SK-N-SH (cell line): ENCODE results near the gene ESRP2. TPM values are rescaled to one million over a fixed set of nuclear protein-coding genes. Genes with fewer than 3 reads are reported as not detected.

Source experiments
- CTCF ChIA-PET: fragments of 300-600, 350-600 bp; formaldehyde crosslinking; extraction: SDS; loops from one replicate; lab custom pipeline; 2021; lab: Yijun Ruan, JAX
- POLR2A ChIA-PET: fragments of 350-600 bp; sonication (Branson Sonifier 250); formaldehyde crosslinking; extraction: SDS; loops from one replicate; lab custom pipeline; 2020; ENCODE audit warnings: antibody characterized with exemption, inconsistent platforms; lab: Yijun Ruan, JAX
- DNase-seq: peaks from one replicate; pipeline ENCODE4 v3.0.0; 2012
- H2AFZ ChIP-seq: fragments of 200-600 bp; sonication (generic); 2 replicates; pipeline ENCODE4 v1.8.1; 2016; ENCODE audit warnings: antibody characterized with exemption, mild to moderate bottlenecking, low read depth
- H3F3A ChIP-seq: fragments of 200-600 bp; sonication (generic); replicated peaks from 2 replicates; pipeline ENCODE3; 2016; ENCODE audit warnings: antibody characterized with exemption, mild to moderate bottlenecking; ENCODE audit not compliant: insufficient read depth
- H3K27ac ChIP-seq, 2 experiments: fragments of 200-500 bp in 1 of 2; fragments of 200-600 bp in 1 of 2; sonication (Bioruptor generic) in 1 of 2; sonication (generic), shearing (Covaris generic) in 1 of 2; 2 replicates each; pipeline versions ENCODE4 v1.5.1 to v1.6.1; 2014 to 2016; ENCODE audit warnings: low read depth in 2 of 2, inconsistent platforms in 1 of 2, low read length in 1 of 2, mild to moderate bottlenecking in 1 of 2, mixed read lengths in 1 of 2
- H3K27me3 ChIP-seq: fragments of 200-600 bp; sonication (generic), shearing (Covaris generic); 2 replicates; pipeline ENCODE4 v1.6.1; 2016; ENCODE audit warnings: mixed run types; ENCODE audit not compliant: insufficient read depth
- H3K36me3 ChIP-seq, 2 experiments: fragments of 200-500 bp in 1 of 2; fragments of 200-600 bp in 1 of 2; sonication (Bioruptor generic) in 1 of 2; sonication (generic) in 1 of 2; replicated peaks in 1 of 2; 2 replicates each; pipeline versions ENCODE3 to v1.5.1; 2014 to 2016; ENCODE audit warnings: low read length in 1 of 2, mild to moderate bottlenecking in 1 of 2; ENCODE audit not compliant: insufficient read depth in 2 of 2, control insufficient read depth in 1 of 2
- H3K4me1 ChIP-seq, 2 experiments: fragments of 200-500 bp in 1 of 2; fragments of 200-600 bp in 1 of 2; sonication (Bioruptor generic) in 1 of 2; sonication (generic), shearing (Covaris generic) in 1 of 2; 2 replicates each; pipeline versions ENCODE4 v1.5.1 to v1.6.1; 2014 to 2016; ENCODE audit warnings: low read depth in 1 of 2, low read length in 1 of 2, mixed run types in 1 of 2; ENCODE audit not compliant: insufficient read depth in 2 of 2, control insufficient read depth in 1 of 2
- H3K4me2 ChIP-seq: fragments of 200-600 bp; sonication (generic), shearing (Covaris generic); 2 replicates; pipeline ENCODE4 v1.6.1; 2017; ENCODE audit warnings: mixed run types
- H3K4me3 ChIP-seq, 2 experiments: fragments of 200-500 bp in 1 of 2; fragments of 200-600 bp in 1 of 2; sonication (Bioruptor generic) in 1 of 2; sonication (generic), shearing (Covaris generic) in 1 of 2; 2 replicates each; pipeline versions ENCODE4 v1.5.1 to v1.8.1; 2014 to 2016; ENCODE audit warnings: low read depth in 2 of 2, inconsistent platforms in 1 of 2, low read length in 1 of 2, mild to moderate bottlenecking in 1 of 2, mixed read lengths in 1 of 2, moderate library complexity in 1 of 2
- H3K79me2 ChIP-seq: fragments of 200-600 bp; sonication (generic); 2 replicates; pipeline ENCODE4 v1.8.1; 2017; ENCODE audit warnings: mild to moderate bottlenecking; ENCODE audit not compliant: insufficient read depth
- H3K9ac ChIP-seq: fragments of 200-600 bp; sonication (generic); 2 replicates; pipeline ENCODE4 v1.6.1; 2017; ENCODE audit warnings: mixed run types
- H3K9me2 ChIP-seq: fragments of 200-600 bp; sonication (generic); 2 replicates; pipeline ENCODE4 v1.6.1; 2017; ENCODE audit warnings: mixed run types
- H3K9me3 ChIP-seq: fragments of 200-600 bp; sonication (generic); 2 replicates; pipeline ENCODE4 v1.6.1; 2017; ENCODE audit warnings: mixed run types, mild to moderate bottlenecking, moderate library complexity
- H4K20me1 ChIP-seq: fragments of 200-600 bp; sonication (generic); 2 replicates; pipeline ENCODE4 v1.6.1; 2017; ENCODE audit warnings: mild to moderate bottlenecking, mixed run types; ENCODE audit not compliant: insufficient read depth
- ELF1 ChIP-seq: IDR thresholded peaks from 2 replicates; pipeline ENCODE4 v1.4.0; 2012
- EZH2phosphoT487 ChIP-seq: fragments of 200-600 bp; sonication (generic); IDR thresholded peaks from 2 replicates; pipeline ENCODE4 v1.6.1; 2017; ENCODE audit warnings: low read depth, mixed run types, mild to moderate bottlenecking, antibody characterized with exemption, moderate library complexity, borderline replicate concordance
- GABPA ChIP-seq: IDR thresholded peaks from 2 replicates; pipeline ENCODE4 v1.4.0; 2012; ENCODE audit warnings: low read depth, mild to moderate bottlenecking
- JUND ChIP-seq: IDR thresholded peaks from 2 replicates; pipeline ENCODE4 v1.4.0; 2012
- MXI1 ChIP-seq: IDR thresholded peaks from 2 replicates; pipeline ENCODE4 v1.6.1; 2012; ENCODE audit warnings: mild to moderate bottlenecking, low read depth, low read length, improper control_type of control experiment
- NFIC ChIP-seq: IDR thresholded peaks from 2 replicates; pipeline ENCODE4 v1.4.0; 2012; ENCODE audit warnings: borderline replicate concordance
- NRF1 ChIP-seq: IDR thresholded peaks from 2 replicates; pipeline ENCODE4 v1.6.1; 2012; ENCODE audit warnings: low read depth, mild to moderate bottlenecking, low read length
- POLR2AphosphoS5 ChIP-seq: IDR thresholded peaks from 2 replicates; pipeline ENCODE4 v1.6.1; 2012; ENCODE audit warnings: low read depth, low read length
- RAD21 ChIP-seq: IDR thresholded peaks from 2 replicates; pipeline ENCODE4 v1.6.1; 2012; ENCODE audit warnings: mild to moderate bottlenecking, low read length
- RFX5 ChIP-seq: IDR thresholded peaks from 2 replicates; pipeline ENCODE4 v1.6.1; 2012; ENCODE audit warnings: mild to moderate bottlenecking, improper control_type of control experiment, low read length
- RXRA ChIP-seq: IDR thresholded peaks from 2 replicates; pipeline ENCODE4 v1.4.0; 2012; ENCODE audit warnings: low read depth, mild to moderate bottlenecking, borderline replicate concordance
- SMC3 ChIP-seq: IDR thresholded peaks from 2 replicates; pipeline ENCODE4 v1.6.1; 2012; ENCODE audit warnings: low read depth, low read length, improper control_type of control experiment
- TEAD4 ChIP-seq: IDR thresholded peaks from 2 replicates; pipeline ENCODE4 v1.4.0; 2012; ENCODE audit warnings: mild to moderate bottlenecking, borderline replicate concordance; ENCODE audit not compliant: insufficient read depth
- YY1 ChIP-seq: IDR thresholded peaks from 2 replicates; pipeline ENCODE4 v1.4.0; 2012; ENCODE audit warnings: low read depth, mild to moderate bottlenecking
- WGBS: methylation state at CpG from one replicate; pipeline ENCODE4 v1.1.6; 2017; ENCODE audit warnings: low lambda C conversion rate; 5-methylcytosine and 5-hydroxymethylcytosine counted together
- polyA plus RNA-seq, 3 experiments: library from polyadenylated mRNA; depleted of rRNA; stranded (reverse); fragments of >200 nt; gene quantifications; 2 replicates each; pipeline ENCODE4 v1.2.3, GENCODE V29; 2012
- TF ChIP-seq, protein P1 (sequence below): fragments of 200-600 bp; sonication (generic); IDR thresholded peaks from 2 replicates; pipeline ENCODE4 v1.6.1; 2017; ENCODE audit warnings: antibody characterized with exemption, mild to moderate bottlenecking, moderate library complexity
- TF ChIP-seq, protein P2 (sequence below): IDR thresholded peaks from 2 replicates; pipeline ENCODE4; 2012
- TF ChIP-seq, protein P3 (sequence below): IDR thresholded peaks from 2 replicates; pipeline ENCODE4 v1.4.0; 2012; ENCODE audit warnings: low read depth, borderline replicate concordance
- TF ChIP-seq, protein P4 (sequence below): IDR thresholded peaks from 2 replicates; pipeline ENCODE4 v1.6.1; 2012; ENCODE audit warnings: mild to moderate bottlenecking, low read depth, low read length, moderate library complexity

The ESRP2 gene
- polyA plus RNA-seq, 1 of the 3 experiments (the other 2 are of a cell fraction) = 0.07 TPM

DNA sequence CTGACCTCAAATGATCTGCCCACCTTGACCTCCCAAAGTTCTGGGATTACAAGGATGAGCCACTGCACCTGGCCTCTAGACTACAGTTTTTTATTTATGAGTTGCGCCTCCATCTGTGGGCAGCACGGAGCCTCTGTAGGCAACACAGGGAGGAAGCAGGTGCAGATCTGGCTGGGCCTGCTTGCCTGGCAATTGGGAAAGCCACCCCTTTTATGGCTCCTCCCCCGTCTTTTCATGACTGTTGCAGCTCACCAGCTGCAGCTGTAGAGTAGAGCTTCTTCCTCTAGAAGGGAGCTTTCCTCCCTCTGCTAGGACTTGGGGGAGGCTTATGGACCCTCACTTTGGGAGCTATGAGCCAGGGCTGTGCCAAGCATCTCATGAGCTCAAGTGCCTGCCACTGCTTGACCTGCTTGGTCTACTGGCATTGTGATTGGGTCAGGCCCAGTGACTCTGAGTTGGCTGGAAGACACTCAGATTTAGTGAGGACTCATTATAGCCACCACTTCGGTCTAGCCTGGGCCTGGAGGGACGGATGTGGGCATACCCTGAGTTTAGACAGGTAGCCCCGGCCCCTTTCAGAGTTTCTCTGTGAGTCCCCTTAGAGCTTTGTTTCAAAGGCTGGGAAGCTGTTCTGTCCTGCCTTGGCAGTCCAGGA, 21.5 kb upstream of the ESRP2 start:
- peaks cover 17% of the 10 kb centered on the region for H3F3A ChIP-seq
- peak overlapping the region; percentile 12; the same call in 1 of the 2 replicates for H3K4me2 ChIP-seq
- H3K36me3 ChIP-seq = peaks cover 8 to 19% of the 10 kb centered on the region in 2 experiments
- H3K4me1 ChIP-seq = peaks cover 0 to 6% of the 10 kb centered on the region in 2 experiments; a peak in 2 of 4 replicates
- H3K9me3 ChIP-seq = no peaks in the 10 kb centered on the region
- DNase-seq = no peak
- H3K4me3 ChIP-seq = no peak overlapping the region
- no peaks in the 10 kb centered on the region for H3K79me2 ChIP-seq
- no peaks in the 10 kb centered on the region for H4K20me1 ChIP-seq
- peak overlapping the region; percentile 33 for H3K9ac ChIP-seq
- TF ChIP-seq ELF1 = no peak
- no peak for TF ChIP-seq JUND
- TF ChIP-seq, protein P1, sequence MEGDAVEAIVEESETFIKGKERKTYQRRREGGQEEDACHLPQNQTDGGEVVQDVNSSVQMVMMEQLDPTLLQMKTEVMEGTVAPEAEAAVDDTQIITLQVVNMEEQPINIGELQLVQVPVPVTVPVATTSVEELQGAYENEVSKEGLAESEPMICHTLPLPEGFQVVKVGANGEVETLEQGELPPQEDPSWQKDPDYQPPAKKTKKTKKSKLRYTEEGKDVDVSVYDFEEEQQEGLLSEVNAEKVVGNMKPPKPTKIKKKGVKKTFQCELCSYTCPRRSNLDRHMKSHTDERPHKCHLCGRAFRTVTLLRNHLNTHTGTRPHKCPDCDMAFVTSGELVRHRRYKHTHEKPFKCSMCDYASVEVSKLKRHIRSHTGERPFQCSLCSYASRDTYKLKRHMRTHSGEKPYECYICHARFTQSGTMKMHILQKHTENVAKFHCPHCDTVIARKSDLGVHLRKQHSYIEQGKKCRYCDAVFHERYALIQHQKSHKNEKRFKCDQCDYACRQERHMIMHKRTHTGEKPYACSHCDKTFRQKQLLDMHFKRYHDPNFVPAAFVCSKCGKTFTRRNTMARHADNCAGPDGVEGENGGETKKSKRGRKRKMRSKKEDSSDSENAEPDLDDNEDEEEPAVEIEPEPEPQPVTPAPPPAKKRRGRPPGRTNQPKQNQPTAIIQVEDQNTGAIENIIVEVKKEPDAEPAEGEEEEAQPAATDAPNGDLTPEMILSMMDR = no peak
- TF ChIP-seq MXI1 = no peak
- no peak for TF ChIP-seq YY1
- no peak for TF ChIP-seq GABPA
- no peak for TF ChIP-seq RAD21
- no peak for TF ChIP-seq NFIC
- TF ChIP-seq, protein P2, sequence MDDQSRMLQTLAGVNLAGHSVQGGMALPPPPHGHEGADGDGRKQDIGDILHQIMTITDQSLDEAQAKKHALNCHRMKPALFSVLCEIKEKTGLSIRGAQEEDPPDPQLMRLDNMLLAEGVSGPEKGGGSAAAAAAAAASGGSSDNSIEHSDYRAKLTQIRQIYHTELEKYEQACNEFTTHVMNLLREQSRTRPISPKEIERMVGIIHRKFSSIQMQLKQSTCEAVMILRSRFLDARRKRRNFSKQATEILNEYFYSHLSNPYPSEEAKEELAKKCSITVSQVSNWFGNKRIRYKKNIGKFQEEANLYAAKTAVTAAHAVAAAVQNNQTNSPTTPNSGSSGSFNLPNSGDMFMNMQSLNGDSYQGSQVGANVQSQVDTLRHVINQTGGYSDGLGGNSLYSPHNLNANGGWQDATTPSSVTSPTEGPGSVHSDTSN = no peak
- TF ChIP-seq EZH2phosphoT487 = no peak
- TF ChIP-seq TEAD4 = no peak
- no peak for TF ChIP-seq POLR2AphosphoS5
- TF ChIP-seq RFX5 = no peak
- no peak for TF ChIP-seq RXRA
- TF ChIP-seq, protein P3, sequence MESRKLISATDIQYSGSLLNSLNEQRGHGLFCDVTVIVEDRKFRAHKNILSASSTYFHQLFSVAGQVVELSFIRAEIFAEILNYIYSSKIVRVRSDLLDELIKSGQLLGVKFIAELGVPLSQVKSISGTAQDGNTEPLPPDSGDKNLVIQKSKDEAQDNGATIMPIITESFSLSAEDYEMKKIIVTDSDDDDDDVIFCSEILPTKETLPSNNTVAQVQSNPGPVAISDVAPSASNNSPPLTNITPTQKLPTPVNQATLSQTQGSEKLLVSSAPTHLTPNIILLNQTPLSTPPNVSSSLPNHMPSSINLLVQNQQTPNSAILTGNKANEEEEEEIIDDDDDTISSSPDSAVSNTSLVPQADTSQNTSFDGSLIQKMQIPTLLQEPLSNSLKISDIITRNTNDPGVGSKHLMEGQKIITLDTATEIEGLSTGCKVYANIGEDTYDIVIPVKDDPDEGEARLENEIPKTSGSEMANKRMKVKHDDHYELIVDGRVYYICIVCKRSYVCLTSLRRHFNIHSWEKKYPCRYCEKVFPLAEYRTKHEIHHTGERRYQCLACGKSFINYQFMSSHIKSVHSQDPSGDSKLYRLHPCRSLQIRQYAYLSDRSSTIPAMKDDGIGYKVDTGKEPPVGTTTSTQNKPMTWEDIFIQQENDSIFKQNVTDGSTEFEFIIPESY = no peak
- no peak for TF ChIP-seq NRF1
- TF ChIP-seq, protein P4, sequence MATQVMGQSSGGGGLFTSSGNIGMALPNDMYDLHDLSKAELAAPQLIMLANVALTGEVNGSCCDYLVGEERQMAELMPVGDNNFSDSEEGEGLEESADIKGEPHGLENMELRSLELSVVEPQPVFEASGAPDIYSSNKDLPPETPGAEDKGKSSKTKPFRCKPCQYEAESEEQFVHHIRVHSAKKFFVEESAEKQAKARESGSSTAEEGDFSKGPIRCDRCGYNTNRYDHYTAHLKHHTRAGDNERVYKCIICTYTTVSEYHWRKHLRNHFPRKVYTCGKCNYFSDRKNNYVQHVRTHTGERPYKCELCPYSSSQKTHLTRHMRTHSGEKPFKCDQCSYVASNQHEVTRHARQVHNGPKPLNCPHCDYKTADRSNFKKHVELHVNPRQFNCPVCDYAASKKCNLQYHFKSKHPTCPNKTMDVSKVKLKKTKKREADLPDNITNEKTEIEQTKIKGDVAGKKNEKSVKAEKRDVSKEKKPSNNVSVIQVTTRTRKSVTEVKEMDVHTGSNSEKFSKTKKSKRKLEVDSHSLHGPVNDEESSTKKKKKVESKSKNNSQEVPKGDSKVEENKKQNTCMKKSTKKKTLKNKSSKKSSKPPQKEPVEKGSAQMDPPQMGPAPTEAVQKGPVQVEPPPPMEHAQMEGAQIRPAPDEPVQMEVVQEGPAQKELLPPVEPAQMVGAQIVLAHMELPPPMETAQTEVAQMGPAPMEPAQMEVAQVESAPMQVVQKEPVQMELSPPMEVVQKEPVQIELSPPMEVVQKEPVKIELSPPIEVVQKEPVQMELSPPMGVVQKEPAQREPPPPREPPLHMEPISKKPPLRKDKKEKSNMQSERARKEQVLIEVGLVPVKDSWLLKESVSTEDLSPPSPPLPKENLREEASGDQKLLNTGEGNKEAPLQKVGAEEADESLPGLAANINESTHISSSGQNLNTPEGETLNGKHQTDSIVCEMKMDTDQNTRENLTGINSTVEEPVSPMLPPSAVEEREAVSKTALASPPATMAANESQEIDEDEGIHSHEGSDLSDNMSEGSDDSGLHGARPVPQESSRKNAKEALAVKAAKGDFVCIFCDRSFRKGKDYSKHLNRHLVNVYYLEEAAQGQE = no peak
- no peak for TF ChIP-seq SMC3
- CTCF ChIA-PET = interaction anchor here (13.8 kb wide), 1 partner anchor 73 kb away, joined by 355 read pairs; no protein-coding TSS in a partner anchor
- peak overlapping the region in 1 of 2 experiments; percentile 55; a peak in 3 of 4 replicates for H3K27ac ChIP-seq
- WGBS = 95% methylated on average over 3 of the region's 6 CpGs
- POLR2A ChIA-PET = no interaction called here
- no peaks in the 10 kb centered on the region for H3K27me3 ChIP-seq
- no peaks in the 10 kb centered on the region for H3K9me2 ChIP-seq
- H2AFZ ChIP-seq = no peak overlapping the region
